HPDE6-E6E7 (cell line): ENCODE data around the gene SLFNL1.

ENCODE experiments used
- DNase-seq: peaks from one replicate; pipeline ENCODE4 v3.0.0; 2011; ENCODE audit warnings: missing footprints; ENCODE audit errors: extremely low spot score

The SLFNL1 gene

DNA sequence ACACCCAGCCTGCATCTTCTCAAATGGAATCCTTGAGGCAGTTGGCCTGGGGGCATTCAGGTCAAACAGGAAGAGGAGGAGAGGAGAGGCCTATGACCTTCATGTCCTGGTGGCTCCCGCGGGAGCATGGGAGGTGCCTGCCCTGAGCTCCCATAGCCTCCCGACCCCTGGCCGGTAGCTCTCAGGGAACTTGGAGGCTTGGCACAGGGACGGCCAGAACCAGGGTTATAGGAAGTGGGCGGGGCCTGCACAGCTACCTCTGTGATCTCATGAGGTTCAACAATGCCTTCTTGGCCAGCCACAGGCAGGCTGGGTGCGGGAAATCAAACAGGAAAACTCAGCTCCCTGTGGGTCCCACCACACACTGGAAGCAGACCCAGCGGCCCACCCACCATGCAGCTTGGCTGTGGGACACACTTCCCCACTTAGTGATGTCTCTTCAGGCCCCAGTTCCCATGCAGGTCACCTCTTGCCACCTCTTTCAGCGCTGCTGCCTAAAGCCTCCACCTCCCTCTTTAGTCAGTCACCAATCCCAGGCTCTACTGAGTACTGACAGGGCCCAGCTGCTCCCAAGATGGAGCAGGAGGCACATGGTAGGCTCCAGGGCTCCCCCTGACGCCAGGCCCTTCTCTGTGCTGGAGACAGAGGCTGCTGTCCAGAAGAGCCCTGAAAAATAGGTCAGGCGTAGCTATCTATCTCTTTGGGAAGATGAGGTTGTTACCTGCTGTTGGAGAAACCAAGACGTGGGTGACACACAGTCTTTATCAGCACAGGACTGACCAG, at the start of gene SLFNL1:
TSS of gene SLFNL1 (minus strand) at position 200 of the 783 bp plus-strand sequence. CDS start 1,065 bp downstream, outside the sequence.
- no peak for DNase-seq

DNA sequence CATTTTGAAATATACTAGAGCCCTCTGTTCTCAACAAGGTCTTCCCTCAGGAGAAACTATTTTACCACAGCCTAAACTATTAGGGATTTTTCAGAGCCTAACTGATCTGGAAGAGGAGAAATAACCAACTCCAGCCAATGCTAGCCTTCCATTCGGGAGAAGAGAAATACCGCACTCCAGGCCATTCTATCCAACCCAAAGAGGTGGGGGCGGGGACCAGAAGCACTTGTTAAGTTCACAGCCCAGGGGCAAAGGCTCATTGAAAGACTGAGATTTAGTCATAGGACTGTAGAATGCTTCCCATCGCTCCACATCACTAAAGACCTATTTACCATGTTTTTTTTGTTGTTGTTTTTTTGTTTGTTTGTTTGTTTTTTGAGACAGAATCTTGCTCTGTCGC, 35.4 kb upstream of the SLFNL1 start:
- no peak for DNase-seq

DNA sequence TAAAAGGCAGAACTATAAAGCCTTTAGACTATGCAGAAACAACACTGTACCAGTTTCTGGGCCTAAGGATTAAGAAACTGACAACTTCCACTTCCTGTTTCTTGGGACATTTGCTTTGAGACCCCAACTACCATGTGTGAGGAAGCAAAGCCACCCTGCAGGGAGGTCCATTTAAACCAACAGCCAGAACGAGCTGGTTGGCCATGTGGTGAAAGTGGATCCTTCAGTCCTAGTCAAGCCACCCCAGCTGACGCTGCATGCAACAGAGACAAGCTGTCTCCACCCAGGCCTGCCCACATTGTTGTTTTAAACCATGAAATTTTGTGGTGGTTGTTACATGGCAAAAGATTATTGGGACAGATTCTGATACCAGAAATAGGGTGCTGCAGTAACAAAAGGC, 31.8 kb upstream of the SLFNL1 start:
- DNase-seq = no peak

DNA sequence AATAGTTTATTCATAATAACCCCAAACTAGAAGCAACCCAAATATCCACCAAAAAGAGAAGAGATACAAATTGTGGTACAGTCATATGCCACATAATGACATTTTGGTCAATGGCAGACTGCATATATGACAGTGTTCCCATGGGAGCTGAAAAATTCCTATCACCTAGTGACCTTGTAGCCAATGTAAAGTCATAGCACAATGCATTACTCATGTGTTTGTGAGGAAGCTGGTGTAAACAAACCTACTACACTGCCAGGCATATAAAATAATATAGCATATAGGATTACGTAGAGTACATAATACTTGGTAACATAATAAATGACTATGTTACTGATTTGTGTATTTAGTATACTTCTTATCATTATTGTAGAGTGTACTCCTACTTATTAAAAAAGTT, 29.5 kb upstream of the SLFNL1 start:
- DNase-seq = no peak

DNA sequence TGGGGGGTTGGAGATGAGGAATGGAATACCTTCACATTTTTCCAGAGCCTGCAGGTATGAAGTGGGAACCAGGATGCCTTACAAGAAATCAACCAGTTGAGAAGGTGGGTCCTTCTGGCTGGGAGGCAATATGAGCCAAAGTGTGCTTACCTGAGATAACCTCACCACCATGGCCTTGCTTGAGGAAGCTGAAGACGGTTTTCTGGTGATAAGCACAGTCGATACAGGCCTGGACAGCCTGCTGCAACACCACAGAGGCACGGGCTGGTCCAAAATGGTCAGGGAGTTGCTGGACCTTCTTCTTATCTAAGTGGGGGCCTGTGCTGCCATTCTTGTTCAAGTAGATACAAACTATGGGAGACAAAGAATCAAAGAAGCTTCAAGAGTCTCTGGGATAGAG, 27.0 kb upstream of the SLFNL1 start:
- DNase-seq = no peak

DNA sequence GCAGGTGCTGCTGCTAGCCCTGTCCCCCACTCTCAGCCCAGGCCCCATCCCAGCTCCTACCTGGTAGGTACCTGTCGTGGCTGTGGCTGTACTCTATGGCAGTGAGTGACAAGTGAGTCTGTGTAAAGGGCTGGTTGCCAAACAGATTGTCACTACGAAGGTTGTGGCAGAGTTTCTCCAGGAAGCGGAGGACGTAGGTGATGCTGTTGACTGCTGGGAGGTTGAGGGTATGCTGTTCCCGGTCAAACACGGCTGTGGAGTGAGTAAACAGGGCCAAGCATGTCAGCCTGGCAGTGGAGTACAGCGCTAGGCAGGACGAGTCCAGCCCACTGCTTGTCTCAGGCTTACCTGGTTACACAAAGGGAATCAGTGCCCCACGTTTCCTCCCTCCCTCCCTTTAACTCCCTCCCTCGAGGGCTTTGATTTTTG, 24.8 kb upstream of the SLFNL1 start:
- no peak for DNase-seq

DNA sequence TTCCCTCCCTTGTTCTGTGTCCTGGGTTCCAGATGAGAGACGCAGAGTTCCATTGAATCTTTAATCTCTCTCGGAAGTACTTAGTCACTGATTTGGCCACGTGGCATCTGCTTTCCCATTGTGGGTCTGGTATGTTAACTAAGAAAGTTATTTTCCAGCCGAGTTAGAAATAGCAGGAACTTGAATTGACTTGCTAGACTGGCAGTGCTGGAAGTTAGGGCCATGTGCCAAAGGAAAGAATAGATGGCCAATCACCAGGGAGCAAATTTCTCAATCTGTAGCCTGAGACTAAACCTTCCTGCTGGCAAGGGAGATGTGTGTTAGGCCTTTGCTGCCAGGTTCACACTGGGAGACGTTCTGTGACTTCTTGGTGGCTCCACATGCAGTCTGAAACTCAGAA, 24.2 kb upstream of the SLFNL1 start:
- DNase-seq = peak; percentile 87

DNA sequence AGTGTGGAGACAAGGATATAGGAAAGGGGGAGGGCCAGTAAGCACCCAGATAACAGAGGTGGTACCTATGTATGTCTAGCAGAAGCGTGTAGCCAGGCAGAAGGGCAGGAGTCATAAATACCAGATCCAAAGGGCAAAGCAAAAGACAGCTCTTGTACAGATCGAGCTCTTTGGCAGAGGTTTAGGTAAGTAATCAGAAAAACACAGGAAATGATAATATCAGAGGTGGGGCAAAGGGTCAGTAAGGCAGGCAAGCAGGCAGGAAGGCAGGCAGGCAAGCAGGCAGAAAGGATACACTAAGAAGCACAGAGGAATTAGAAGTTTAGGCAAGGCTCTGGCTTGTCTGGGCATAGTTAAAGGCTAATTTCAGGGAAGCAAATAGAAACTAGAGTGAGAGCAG, 22.7 kb upstream of the SLFNL1 start:
- no peak for DNase-seq

DNA sequence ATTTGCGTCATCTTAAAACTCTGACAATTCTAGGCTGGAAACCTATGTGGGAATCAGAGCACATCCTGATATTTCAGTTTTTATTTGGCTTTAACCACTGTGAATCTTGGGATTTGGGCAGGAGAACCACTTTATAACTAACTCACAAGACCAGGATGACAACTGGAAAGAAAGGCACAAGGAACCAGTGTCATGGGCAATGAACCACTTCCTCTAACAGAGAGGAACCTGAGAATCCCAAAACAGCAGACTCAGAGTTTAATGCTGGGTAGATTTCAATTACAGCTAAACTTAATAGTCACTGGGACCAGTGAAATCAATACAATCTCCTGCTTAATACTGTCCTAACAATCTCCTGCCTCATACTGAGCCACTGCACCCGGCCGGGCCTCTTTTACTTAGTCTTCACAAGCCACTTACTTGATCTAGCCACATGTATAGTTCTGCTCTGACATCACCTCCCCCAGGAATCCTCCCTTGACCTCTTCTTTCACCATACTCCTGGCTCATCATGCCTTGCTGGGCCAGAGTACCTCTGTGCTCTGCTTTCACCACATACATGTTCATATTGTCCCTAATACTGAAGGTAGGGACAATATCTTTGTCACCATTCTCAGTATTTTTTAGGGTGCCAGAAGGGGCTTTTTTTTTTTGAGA, 20.2 kb upstream of the SLFNL1 start:
- no peak for DNase-seq

DNA sequence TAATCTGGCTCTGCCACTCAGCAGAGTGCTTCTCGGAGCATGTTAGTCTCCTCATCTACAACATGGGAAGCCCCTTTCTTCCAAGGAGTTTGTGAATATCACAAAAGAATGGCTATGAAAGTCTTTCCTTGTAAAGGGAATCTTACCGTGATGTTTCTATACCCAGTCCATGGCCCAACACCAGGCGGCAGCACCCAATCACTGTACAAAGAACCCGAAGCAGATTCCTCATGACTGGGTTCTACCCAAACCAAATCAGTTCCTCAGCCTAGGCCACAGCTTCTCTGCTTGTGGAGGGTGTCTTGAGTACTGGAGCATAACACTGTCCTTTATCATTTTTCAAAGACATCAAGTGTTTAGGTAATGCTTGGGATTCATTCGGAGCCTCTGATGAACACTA, 16.6 kb upstream of the SLFNL1 start:
- DNase-seq = no peak

DNA sequence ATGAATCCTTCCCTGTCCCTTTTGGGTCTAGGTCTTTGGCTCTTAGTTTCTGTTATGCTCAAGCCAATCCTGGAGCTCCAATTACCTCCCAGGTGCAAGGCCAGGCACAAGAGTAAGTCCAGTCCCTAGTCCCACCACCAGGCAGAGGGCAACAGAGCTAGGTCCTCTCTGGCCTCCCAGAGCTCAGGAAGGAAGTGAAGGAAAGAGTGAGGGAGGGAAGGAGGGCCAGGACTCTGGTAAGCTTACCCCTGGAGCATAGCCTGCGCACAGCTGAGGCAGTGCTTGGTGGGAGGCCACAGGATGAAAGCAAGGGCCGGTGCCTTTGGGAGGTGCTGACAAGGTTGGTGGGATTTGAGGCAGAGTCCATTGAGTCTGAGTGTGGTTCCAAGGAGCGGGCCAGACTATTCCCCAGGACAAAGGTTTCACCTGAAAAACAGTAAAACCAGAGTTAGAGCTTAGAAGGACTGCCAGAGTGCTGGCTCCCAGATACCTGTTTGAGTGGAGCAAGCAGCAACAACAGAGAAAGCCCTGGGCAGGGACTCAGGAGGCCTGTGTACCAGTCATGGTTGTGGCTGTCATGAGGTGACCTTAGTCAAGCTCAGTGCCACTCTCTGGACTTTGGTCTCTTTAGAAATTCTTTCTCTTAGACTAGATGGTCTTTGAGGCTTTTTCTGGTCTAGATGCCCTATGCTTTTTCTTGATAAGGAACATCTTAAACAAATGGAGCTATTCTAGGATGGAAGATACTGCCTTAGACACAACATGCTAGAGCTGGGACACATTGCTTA, 15.8 kb upstream of the SLFNL1 start:
- no peak for DNase-seq

DNA sequence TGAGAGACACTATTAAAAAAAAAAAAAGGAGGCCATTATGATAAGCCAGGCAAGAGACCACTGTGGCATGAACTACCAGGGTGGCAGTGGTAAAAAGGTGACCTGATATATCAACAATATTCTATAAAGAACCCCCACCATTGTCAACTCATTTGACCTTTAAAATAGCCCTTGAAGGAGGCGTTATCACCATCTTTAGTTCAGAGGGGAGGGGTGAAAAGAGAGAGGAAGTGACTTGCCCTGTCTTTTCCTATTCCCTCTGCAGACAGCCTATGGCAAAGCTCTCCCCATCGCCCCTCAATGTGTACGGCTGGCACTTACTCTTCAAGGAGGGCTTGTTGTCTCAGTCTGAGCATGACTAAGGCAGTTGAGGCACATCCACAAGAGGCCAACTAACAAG, 11.7 kb upstream of the SLFNL1 start:
- DNase-seq = no peak

DNA sequence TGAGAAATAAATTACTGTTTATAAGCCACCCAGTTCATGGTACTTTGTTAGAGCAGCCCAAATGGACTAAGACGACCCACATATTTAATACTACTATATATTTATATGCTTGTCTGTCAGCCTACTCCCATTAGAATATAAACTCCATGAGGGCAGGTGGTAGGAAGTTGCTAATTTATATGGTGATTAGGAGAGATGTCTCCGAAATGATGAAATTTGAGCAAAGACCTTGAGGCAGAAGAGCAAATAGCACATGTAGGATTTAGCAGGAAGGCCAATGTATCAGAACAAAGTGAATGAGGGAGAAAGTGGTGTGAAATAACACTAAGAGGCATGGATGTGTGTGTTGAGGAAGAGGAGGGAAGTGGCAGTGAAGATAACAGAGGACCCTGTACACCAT, 10.6 kb upstream of the SLFNL1 start:
- no peak for DNase-seq

DNA sequence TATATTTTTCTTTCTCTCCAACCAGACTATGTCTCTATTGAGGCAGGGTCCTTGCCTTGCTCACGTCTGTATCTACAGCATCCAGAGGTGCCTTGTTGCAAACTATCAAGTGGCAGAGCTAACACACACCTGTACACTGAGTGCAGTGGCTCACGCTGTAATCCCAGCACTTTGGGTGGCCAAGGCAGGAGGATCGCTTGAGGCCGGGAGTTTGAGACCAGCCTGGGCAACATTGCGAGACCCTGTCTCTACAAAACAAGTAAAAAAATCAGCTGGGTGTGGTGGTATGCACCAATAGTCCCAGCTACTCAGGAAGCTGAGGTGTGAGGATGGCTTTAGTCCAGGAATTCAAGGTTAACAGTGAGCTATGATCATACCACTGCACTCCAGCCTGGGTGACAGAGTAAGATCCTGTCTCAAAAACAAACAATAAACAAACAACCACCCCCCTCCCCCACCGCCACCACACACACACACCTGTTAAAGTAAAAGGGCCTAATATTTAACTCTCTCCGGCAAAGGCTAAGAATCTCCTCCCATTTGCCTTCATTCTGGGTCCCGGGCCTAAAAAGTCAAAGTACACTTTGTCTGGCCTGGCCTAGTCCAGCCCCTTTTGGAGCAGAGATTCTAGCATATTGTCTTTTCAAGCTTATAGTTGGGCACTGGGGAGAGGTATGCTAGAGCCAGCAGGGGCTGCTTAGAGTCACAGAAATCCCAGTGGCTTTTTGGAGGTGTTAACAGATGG, 9.5 kb upstream of the SLFNL1 start:
- no peak for DNase-seq

DNA sequence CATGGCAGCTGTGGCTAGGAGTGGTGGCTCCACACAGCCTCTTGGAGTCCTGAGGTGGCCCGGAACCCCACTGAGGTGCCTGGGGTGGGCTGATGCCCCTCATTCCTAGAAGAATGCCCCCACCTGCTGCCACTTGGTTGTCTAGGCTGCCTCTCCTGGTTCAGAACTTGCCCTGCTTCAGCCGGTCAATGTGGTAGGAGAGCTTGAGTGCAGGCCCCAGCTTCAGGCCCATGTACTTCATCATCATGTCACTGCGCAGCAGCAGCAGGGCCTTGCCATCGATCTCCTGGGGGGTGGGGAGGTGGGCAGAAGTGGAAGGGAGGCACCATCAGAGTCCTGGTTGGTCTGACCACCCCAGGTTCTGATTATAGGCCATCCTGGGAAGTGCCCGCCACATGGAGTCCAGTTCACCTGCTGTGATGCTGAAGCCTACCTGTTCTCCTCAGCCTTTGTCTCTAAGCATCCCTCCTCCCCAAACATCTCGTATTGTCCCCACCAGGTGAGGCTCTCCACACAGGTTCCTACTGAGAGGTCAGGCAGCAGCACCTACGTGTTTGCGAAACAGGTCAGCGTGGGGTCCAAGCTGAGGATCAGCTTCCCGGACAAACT, 6.6 kb upstream of the SLFNL1 start:
- DNase-seq = no peak

DNA sequence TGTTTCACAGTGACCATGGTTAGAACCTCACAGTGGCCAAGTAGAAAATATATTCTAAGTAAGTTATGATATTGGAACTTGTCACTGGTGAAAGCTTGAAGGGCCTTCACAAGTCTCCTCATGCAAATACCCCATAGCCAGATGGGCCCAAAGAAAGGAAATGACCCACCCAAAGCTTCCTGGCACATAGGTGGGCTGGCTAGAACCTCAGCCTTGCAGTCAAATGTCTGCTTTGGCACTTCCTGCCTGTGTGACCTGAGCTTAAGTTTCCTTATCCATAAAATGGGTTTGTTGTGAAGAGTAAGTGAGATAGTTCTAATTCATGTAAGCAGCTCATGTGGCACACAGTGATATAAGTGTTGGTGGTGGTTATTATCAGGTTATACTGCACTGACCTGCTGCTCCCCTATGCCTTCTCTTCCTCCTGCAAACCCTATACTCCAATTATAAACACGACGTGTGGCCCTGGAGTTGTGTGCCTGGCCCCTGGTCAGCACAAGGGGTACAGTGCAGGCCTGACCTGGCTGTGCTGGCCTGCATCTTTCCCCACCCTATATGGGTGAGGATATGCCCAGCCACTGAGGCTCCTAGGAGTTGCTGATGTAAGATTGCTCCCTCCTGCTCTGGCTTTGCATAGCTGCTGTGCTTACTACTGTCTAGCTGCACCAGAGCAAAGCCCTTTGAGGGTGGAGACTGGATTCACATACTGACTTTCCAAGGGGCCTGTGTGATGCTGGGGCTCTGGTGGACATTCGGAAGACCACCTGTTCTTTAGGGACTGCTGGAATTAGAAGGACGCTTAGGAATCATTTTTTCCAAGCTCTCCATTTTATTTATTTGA, 4.7 kb upstream of the SLFNL1 start:
- DNase-seq = no peak

DNA sequence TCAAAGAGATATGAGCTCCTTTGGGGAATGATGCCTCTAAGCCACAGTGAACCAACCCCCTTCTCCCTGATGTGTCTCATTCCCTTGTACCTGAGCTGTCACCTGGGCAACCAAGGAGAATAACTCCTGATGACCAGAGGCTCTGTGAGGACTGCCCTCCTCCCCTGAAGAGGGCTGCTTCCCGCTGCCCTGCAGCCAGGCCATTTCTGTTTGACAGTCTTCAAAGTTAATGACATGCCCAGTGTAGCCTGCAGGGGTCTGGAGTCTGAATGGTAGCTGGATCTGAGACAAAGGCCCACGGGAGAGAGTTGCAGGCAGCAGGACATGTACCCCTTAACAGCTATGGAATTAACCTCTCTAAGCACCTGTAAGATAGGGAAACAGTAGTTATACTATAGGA, 3.4 kb upstream of the SLFNL1 start:
- DNase-seq = no peak

DNA sequence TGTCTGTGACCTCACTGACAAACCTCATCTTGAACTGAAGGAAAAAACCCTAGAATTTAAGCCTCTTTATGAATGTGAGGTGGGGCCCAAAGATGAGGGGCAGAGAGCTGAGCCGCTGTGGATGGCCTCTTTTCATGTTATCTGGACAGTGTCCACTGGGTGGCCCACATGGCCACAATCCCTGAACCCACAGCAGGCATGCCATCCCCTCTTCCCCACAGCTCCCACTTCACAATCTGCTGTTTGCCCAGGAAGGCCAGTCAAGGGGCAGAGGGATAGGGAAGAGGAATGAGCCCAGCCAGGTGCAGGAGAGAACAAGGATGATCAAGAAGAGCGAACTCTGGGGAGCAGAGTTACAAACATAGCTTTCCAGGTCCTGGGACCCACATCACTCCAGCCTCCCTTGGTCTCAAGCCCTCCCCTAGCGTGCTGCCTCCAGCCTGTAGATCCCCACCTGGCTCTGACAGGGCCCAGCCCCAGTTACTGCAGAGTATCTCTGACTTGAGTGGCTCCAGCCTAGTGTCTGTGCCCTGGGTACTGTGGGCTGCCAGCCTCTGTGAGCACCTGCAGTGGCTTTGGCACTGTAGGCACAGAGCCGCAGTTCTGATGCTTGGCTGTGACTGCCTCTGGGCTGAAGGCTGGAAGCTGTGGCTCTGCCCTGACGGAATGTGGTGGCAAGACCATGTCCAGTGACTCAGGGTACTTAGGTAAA, 1.9 kb upstream of the SLFNL1 start:
- DNase-seq = no peak

DNA sequence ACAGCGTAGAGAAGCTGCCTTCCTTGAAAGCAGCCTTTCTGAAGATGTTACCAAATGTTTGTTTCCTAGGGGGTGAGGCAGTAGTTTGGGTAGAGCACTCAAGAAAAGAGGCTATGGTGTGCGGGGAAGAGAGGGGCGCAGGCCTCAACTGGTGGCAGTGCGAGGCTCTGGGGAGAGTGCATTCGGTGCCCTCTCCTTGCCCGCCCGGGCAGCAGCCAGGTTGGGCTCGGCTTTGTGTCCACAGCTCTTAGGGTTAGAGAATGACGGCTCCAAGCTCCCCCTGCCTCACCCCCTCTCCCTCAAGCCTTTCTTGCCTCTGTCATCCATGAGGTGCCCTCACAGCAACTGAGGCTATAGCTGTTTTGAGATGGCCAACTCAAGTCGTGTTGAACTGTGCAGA, 899 bp upstream of the SLFNL1 start:
- DNase-seq = no peak

DNA sequence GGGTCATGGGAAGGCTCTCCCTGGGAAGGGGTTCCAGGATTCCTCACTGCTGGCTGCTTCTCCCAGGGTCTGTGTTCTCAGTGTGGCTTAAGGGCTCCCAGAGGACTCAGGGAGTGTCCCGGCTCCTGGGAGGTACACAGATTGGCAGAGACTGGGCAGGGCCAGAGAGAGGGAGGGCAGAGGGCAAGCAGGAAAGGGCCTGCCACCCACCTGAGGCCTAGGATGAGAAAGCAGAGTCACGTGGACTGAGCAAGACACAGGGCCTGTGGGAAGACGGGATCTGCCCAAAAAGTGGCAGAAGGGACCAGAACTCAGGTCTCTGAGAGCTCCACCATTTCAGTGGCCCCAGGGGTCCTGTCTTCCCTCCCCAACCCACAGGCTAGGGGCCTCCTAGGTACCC, 871 bp downstream of the SLFNL1 start:
- no peak for DNase-seq
